Upper lobe of right lung (tissue), 1 donor: ENCODE results near the gene UTP25. TPM values are rescaled to one million over a fixed set of nuclear protein-coding genes. Genes with fewer than 3 reads are reported as not detected.

Source experiments
- ATAC-seq: fragments of 200-7000 bp; cut with Tn5 transposase; one replicate; pipeline ENCODE4 v1.9.1; 2020; ENCODE audit warnings: mild to moderate bottlenecking, moderate library complexity
- DNase-seq: peaks from one replicate; pipeline ENCODE4 v3.0.0-alpha.2; 2020
- H3K27ac ChIP-seq: fragments of 200-600 bp; one replicate; pipeline ENCODE4 v1.8.0; 2022
- H3K27me3 ChIP-seq: fragments of 200-600 bp; one replicate; pipeline ENCODE4 v1.8.0; 2022; ENCODE audit warnings: mild to moderate bottlenecking
- H3K36me3 ChIP-seq: fragments of 200-600 bp; one replicate; pipeline ENCODE4 v1.8.0; 2022
- H3K4me1 ChIP-seq: fragments of 200-600 bp; one replicate; pipeline ENCODE4 v1.8.0; 2022
- H3K4me3 ChIP-seq: fragments of 200-600 bp; one replicate; pipeline ENCODE4 v1.8.0; 2022; ENCODE audit warnings: mild to moderate bottlenecking
- H3K9me3 ChIP-seq: fragments of 200-600 bp; one replicate; pipeline ENCODE4 v1.8.0; 2022
- CTCF ChIP-seq: fragments of 200-600 bp; IDR thresholded peaks from one replicate; pipeline ENCODE4 v1.8.0; 2022; ENCODE audit warnings: antibody characterized with exemption
- intact Hi-C: fragments of 100-400 bp; cut with DNase I; formaldehyde crosslinking; loops from one replicate; pipeline ENCODE4 v1.11.0; 2022
- total RNA-seq: library from RNA; stranded (reverse); fragmentation: NEBNext Ultra II Directional; extraction: Animal tissue kit (Norgen Biotek cat#: 25700); gene quantifications from one replicate; pipeline ENCODE4 v1.2.1, GENCODE V29; 2021
- donor health status: DM: no; HTN: yes; CAD: no; lungs with severe emphysema.

The UTP25 gene
- total RNA-seq, 1 donor from 2014 or later = 7.1 TPM

GRCh38 chr1:209881619-209882018 is 53.8 kb downstream of the UTP25 start:
- intact Hi-C loops = no loop called here
- no peak overlapping the region for H3K4me3 ChIP-seq
- no peaks in the 10 kb centered on the region for H3K4me1 ChIP-seq
- no peaks in the 10 kb centered on the region for H3K9me3 ChIP-seq
- ATAC-seq (no peak), DNase-seq (no peak)
- no peak for TF ChIP-seq CTCF
- no peaks in the 10 kb centered on the region for H3K36me3 ChIP-seq
- H3K27ac ChIP-seq = no peak overlapping the region
- H3K27me3 ChIP-seq = peaks cover 10% of the 10 kb centered on the region

- DNase-seq = no peak
- no peak overlapping the region for H3K4me3 ChIP-seq
- intact Hi-C loops = no loop called here
- TF ChIP-seq CTCF = no peak
- H3K9me3 ChIP-seq = no peaks in the 10 kb centered on the region
- H3K27me3 ChIP-seq = peaks cover 10% of the 10 kb centered on the region
- ATAC-seq = no peak
- H3K36me3 ChIP-seq = no peaks in the 10 kb centered on the region
- no peaks in the 10 kb centered on the region for H3K4me1 ChIP-seq
- H3K27ac ChIP-seq = no peak overlapping the region
These were observed 54.5 kb downstream of the UTP25 start for GRCh38 chr1:209882286-209882685.

GRCh38 chr1:209882942-209883340 is 55.2 kb downstream of the UTP25 start:
- Histone ChIP-seq H3K36me3 (no peaks in the 10 kb centered on the region), H3K9me3 (no peaks in the 10 kb centered on the region), H3K27ac (no peak overlapping the region), H3K4me3 (no peak overlapping the region), H3K4me1 (no peaks in the 10 kb centered on the region), H3K27me3 (peaks cover 10% of the 10 kb centered on the region)
- intact Hi-C loops = no loop called here
- ATAC-seq (no peak), DNase-seq (no peak)
- TF ChIP-seq CTCF = no peak

- Histone ChIP-seq H3K4me3 (no peak overlapping the region), H3K4me1 (no peaks in the 10 kb centered on the region), H3K36me3 (no peaks in the 10 kb centered on the region), H3K27me3 (peaks cover 14% of the 10 kb centered on the region), H3K9me3 (no peaks in the 10 kb centered on the region), H3K27ac (no peak overlapping the region)
- intact Hi-C loops = no loop called here
- no peak for DNase-seq
- ATAC-seq = no peak
- TF ChIP-seq CTCF = no peak
These were observed 55.7 kb downstream of the UTP25 start for GRCh38 chr1:209883341-209883971.

- H3K36me3 ChIP-seq = no peaks in the 10 kb centered on the region
- H3K27me3 ChIP-seq = peaks cover 11% of the 10 kb centered on the region
- ATAC-seq (no peak), DNase-seq (no peak)
- no peak for TF ChIP-seq CTCF
- no peaks in the 10 kb centered on the region for H3K4me1 ChIP-seq
- no peak overlapping the region for H3K4me3 ChIP-seq
- H3K9me3 ChIP-seq = no peaks in the 10 kb centered on the region
- H3K27ac ChIP-seq = no peak overlapping the region
- intact Hi-C loops = no loop called here
These were observed 56.5 kb downstream of the UTP25 start for GRCh38 chr1:209884249-209884648.

- Histone ChIP-seq H3K4me1 (no peaks in the 10 kb centered on the region), H3K4me3 (no peak overlapping the region), H3K27ac (no peak overlapping the region), H3K27me3 (peaks cover 7% of the 10 kb centered on the region), H3K36me3 (no peaks in the 10 kb centered on the region), H3K9me3 (no peaks in the 10 kb centered on the region)
- intact Hi-C loops = no loop called here
- no peak for TF ChIP-seq CTCF
- ATAC-seq (peak; percentile 88), DNase-seq (no peak)
These were observed 56.9 kb downstream of the UTP25 start for GRCh38 chr1:209884665-209885117.
